SK-N-SH (cell line): ENCODE results near the gene ASPSCR1. TPM values are rescaled to one million over a fixed set of nuclear protein-coding genes. Genes with fewer than 3 reads are reported as not detected.

Experiments
- CTCF ChIA-PET: fragments of 300-600, 350-600 bp; formaldehyde crosslinking; extraction: SDS; loops from one replicate; lab custom pipeline; 2021; lab: Yijun Ruan, JAX
- POLR2A ChIA-PET: fragments of 350-600 bp; sonication (Branson Sonifier 250); formaldehyde crosslinking; extraction: SDS; loops from one replicate; lab custom pipeline; 2020; ENCODE audit warnings: antibody characterized with exemption, inconsistent platforms; lab: Yijun Ruan, JAX
- DNase-seq: peaks from one replicate; pipeline ENCODE4 v3.0.0; 2012
- H2AFZ ChIP-seq: fragments of 200-600 bp; sonication (generic); 2 replicates; pipeline ENCODE4 v1.8.1; 2016; ENCODE audit warnings: antibody characterized with exemption, mild to moderate bottlenecking, low read depth
- H3F3A ChIP-seq: fragments of 200-600 bp; sonication (generic); replicated peaks from 2 replicates; pipeline ENCODE3; 2016; ENCODE audit warnings: antibody characterized with exemption, mild to moderate bottlenecking; ENCODE audit not compliant: insufficient read depth
- H3K27ac ChIP-seq, 2 experiments: fragments of 200-500 bp in 1 of 2; fragments of 200-600 bp in 1 of 2; sonication (Bioruptor generic) in 1 of 2; sonication (generic), shearing (Covaris generic) in 1 of 2; 2 replicates each; pipeline versions ENCODE4 v1.5.1 to v1.6.1; 2014 to 2016; ENCODE audit warnings: low read depth in 2 of 2, inconsistent platforms in 1 of 2, low read length in 1 of 2, mild to moderate bottlenecking in 1 of 2, mixed read lengths in 1 of 2
- H3K27me3 ChIP-seq: fragments of 200-600 bp; sonication (generic), shearing (Covaris generic); 2 replicates; pipeline ENCODE4 v1.6.1; 2016; ENCODE audit warnings: mixed run types; ENCODE audit not compliant: insufficient read depth
- H3K36me3 ChIP-seq, 2 experiments: fragments of 200-500 bp in 1 of 2; fragments of 200-600 bp in 1 of 2; sonication (Bioruptor generic) in 1 of 2; sonication (generic) in 1 of 2; replicated peaks in 1 of 2; 2 replicates each; pipeline versions ENCODE3 to v1.5.1; 2014 to 2016; ENCODE audit warnings: low read length in 1 of 2, mild to moderate bottlenecking in 1 of 2; ENCODE audit not compliant: insufficient read depth in 2 of 2, control insufficient read depth in 1 of 2
- H3K4me1 ChIP-seq, 2 experiments: fragments of 200-500 bp in 1 of 2; fragments of 200-600 bp in 1 of 2; sonication (Bioruptor generic) in 1 of 2; sonication (generic), shearing (Covaris generic) in 1 of 2; 2 replicates each; pipeline versions ENCODE4 v1.5.1 to v1.6.1; 2014 to 2016; ENCODE audit warnings: low read depth in 1 of 2, low read length in 1 of 2, mixed run types in 1 of 2; ENCODE audit not compliant: insufficient read depth in 2 of 2, control insufficient read depth in 1 of 2
- H3K4me2 ChIP-seq: fragments of 200-600 bp; sonication (generic), shearing (Covaris generic); 2 replicates; pipeline ENCODE4 v1.6.1; 2017; ENCODE audit warnings: mixed run types
- H3K4me3 ChIP-seq, 2 experiments: fragments of 200-500 bp in 1 of 2; fragments of 200-600 bp in 1 of 2; sonication (Bioruptor generic) in 1 of 2; sonication (generic), shearing (Covaris generic) in 1 of 2; 2 replicates each; pipeline versions ENCODE4 v1.5.1 to v1.8.1; 2014 to 2016; ENCODE audit warnings: low read depth in 2 of 2, inconsistent platforms in 1 of 2, low read length in 1 of 2, mild to moderate bottlenecking in 1 of 2, mixed read lengths in 1 of 2, moderate library complexity in 1 of 2
- H3K79me2 ChIP-seq: fragments of 200-600 bp; sonication (generic); 2 replicates; pipeline ENCODE4 v1.8.1; 2017; ENCODE audit warnings: mild to moderate bottlenecking; ENCODE audit not compliant: insufficient read depth
- H3K9ac ChIP-seq: fragments of 200-600 bp; sonication (generic); 2 replicates; pipeline ENCODE4 v1.6.1; 2017; ENCODE audit warnings: mixed run types
- H3K9me2 ChIP-seq: fragments of 200-600 bp; sonication (generic); 2 replicates; pipeline ENCODE4 v1.6.1; 2017; ENCODE audit warnings: mixed run types
- H3K9me3 ChIP-seq: fragments of 200-600 bp; sonication (generic); 2 replicates; pipeline ENCODE4 v1.6.1; 2017; ENCODE audit warnings: mixed run types, mild to moderate bottlenecking, moderate library complexity
- H4K20me1 ChIP-seq: fragments of 200-600 bp; sonication (generic); 2 replicates; pipeline ENCODE4 v1.6.1; 2017; ENCODE audit warnings: mild to moderate bottlenecking, mixed run types; ENCODE audit not compliant: insufficient read depth
- CHD2 ChIP-seq: fragments of 150-350 bp; IDR thresholded peaks from 2 replicates; pipeline ENCODE4 v1.6.1; 2018; ENCODE audit warnings: low read length; ENCODE audit not compliant: partially characterized antibody
- EP300 ChIP-seq, 2 experiments: IDR thresholded peaks; 2 replicates each; pipeline versions ENCODE4 v1.4.0 to v1.6.1; 2012; ENCODE audit warnings: borderline replicate concordance in 1 of 2, low read depth in 1 of 2, low read length in 1 of 2
- EZH2phosphoT487 ChIP-seq: fragments of 200-600 bp; sonication (generic); IDR thresholded peaks from 2 replicates; pipeline ENCODE4 v1.6.1; 2017; ENCODE audit warnings: low read depth, mixed run types, mild to moderate bottlenecking, antibody characterized with exemption, moderate library complexity, borderline replicate concordance
- FOSL2 ChIP-seq: IDR thresholded peaks from 2 replicates; pipeline ENCODE4 v1.4.0; 2012; ENCODE audit warnings: low read depth, mild to moderate bottlenecking, moderate library complexity, borderline replicate concordance
- GATA2 ChIP-seq: sonication (generic); formaldehyde crosslinking; IDR thresholded peaks from 2 replicates; pipeline ENCODE4 v1.5.0; 2020; ENCODE audit warnings: mild to moderate bottlenecking, missing genetic modification reagents
- MXI1 ChIP-seq: IDR thresholded peaks from 2 replicates; pipeline ENCODE4 v1.6.1; 2012; ENCODE audit warnings: mild to moderate bottlenecking, low read depth, low read length, improper control_type of control experiment
- POLR2AphosphoS5 ChIP-seq: IDR thresholded peaks from 2 replicates; pipeline ENCODE4 v1.6.1; 2012; ENCODE audit warnings: low read depth, low read length
- RAD21 ChIP-seq: IDR thresholded peaks from 2 replicates; pipeline ENCODE4 v1.6.1; 2012; ENCODE audit warnings: mild to moderate bottlenecking, low read length
- SIN3A ChIP-seq: IDR thresholded peaks from 2 replicates; pipeline ENCODE4 v1.6.1; 2012; ENCODE audit warnings: low read depth, mild to moderate bottlenecking, low read length, moderate library complexity, borderline replicate concordance
- WGBS: methylation state at CpG from one replicate; pipeline ENCODE4 v1.1.6; 2017; ENCODE audit warnings: low lambda C conversion rate; 5-methylcytosine and 5-hydroxymethylcytosine counted together
- polyA plus RNA-seq, 3 experiments: library from polyadenylated mRNA; depleted of rRNA; stranded (reverse); fragments of >200 nt; gene quantifications; 2 replicates each; pipeline ENCODE4 v1.2.3, GENCODE V29; 2012
- TF ChIP-seq, protein P1 (sequence below): IDR thresholded peaks from 2 replicates; pipeline ENCODE4 v1.4.0; 2012; ENCODE audit warnings: low read depth
- TF ChIP-seq, protein P2 (sequence below): fragments of 150-350 bp; IDR thresholded peaks from 2 replicates; pipeline ENCODE4 v1.6.1; 2016; ENCODE audit warnings: mild to moderate bottlenecking, low read depth, low read length

Gene ASPSCR1
- polyA plus RNA-seq, 1 of the 3 experiments (the other 2 are of a cell fraction) = 36.2 TPM

DNA sequence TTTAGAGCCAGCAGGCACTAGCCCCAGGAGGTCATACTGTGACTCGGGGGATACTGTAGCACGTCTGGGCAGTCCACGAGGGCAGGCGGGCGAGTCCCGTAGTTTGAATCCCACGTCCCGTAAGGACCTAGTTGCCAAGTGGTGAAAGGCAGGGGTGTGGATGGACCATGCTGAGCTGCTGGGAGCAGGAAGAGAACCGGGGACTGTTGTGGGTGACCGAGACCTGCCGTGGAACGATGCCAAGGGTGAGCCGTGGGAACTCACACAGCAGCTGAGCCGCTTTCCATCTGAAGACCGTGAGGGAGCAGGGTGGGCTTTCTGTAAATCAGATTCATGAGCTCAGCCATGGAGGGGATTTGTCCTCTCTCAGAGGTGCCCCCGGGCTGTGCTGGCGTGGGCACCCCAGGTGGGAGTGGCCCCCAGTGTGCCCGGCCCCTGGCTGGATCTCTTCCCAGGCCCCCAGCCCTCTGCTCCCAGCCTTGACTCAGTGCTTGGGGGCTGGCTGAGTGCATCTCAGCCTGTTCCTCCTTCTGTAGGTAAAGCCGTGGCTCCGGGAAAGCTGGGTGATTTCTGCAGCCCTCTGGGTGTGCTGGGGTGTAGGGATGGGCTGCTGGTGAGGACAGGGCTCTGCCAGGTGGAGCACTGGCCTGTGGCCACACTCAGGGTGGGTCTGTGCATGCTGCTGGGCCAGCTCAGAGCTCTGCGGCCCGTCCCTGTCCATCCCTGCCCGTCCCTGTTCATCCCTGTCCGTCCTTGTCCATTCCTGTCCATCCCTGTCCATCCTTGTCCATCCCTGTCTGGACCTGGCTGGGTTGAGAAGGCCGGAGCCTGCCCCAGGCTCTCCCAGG lies 13.6 kb downstream of the ASPSCR1 start:
- Histone ChIP-seq H3K9me3 (no peaks in the 10 kb centered on the region), H3K4me1 (peaks cover 0 to 25% of the 10 kb centered on the region in 2 experiments; a peak in 1 of 4 replicates), H3K9ac (no peak overlapping the region), H3K79me2 (peaks cover 20% of the 10 kb centered on the region; the same call in 1 of the 2 replicates), H3K27ac (peak overlapping the region in 1 of 2 experiments; percentile 91; a peak in 2 of 4 replicates), H3K36me3 (peaks cover 1 to 19% of the 10 kb centered on the region in 2 experiments)
- POLR2A ChIA-PET = interaction anchor here (0.5 to 1.0 kb wide), 3 partner anchors 7 to 108 kb away, joined by 3 to 6 read pairs (median 4); no protein-coding TSS in a partner anchor
- TF ChIP-seq POLR2AphosphoS5 = no peak
- TF ChIP-seq EP300 (IDR thresholded peaks at IDR 0.05; ENCODE audit: borderline replicate concordance in 1 of 2, low read depth in 1 of 2, low read length in 1 of 2) = 0 out of 4 replicates have a peak, but pooled peaks of 1 of the 2 experiments have one; percentile 5
- TF ChIP-seq, all 33 proteins: peak for 1
- no peaks in the 10 kb centered on the region; the same call in 1 of the 2 replicates for H4K20me1 ChIP-seq
- H3K4me3 ChIP-seq = no peak overlapping the region
- no peak overlapping the region for H3K4me2 ChIP-seq
- no peaks in the 10 kb centered on the region for H3F3A ChIP-seq
- no peaks in the 10 kb centered on the region for H3K9me2 ChIP-seq
- H3K27me3 ChIP-seq = no peaks in the 10 kb centered on the region
- H2AFZ ChIP-seq = no peak overlapping the region
- DNase-seq = no peak
- WGBS = 94% methylated on average over 25 of the region's 25 CpGs
- CTCF ChIA-PET = interaction anchor here (0.6 to 6.1 kb wide), 12 partner anchors 9 to 63 kb away, joined by 3 to 64 read pairs (median 6); partner anchors contain the start of genes MAFG and NOTUM

DNA sequence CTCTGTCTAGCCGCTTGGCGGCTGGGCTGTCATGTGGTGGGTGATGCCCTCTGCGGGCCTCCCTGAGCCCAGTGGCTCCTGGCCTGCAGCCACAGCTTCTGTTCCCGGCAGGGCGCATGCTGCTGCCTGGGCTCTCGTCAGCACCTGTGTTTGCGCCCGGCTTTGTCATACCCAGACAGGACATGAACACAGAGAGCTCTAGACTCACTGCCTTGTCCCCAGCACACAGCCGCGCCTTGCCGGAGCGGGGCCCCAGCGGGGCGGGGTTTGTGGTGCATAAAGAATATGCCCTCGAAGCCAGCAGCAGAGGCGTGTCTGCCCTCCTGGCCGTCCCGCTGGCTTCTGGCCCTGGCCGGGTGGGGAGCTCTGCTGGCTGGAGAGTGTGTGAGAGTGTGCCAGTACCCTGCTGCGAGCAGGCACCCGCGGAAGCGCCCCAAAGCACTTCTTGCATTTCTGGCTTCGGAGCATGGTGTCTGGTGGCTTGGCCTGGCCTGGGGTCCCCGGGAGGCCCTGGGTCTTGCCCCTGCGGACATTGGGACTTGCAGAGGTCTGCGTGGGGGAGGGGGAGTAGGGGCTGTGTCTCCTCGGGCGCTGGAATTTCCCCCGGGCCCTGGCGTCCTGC lies 14.4 kb downstream of the ASPSCR1 start:
- Histone ChIP-seq H3K9me3 (no peaks in the 10 kb centered on the region), H3K79me2 (peaks cover 20% of the 10 kb centered on the region; the same call in 1 of the 2 replicates), H4K20me1 (no peaks in the 10 kb centered on the region; the same call in 1 of the 2 replicates), H2AFZ (no peak overlapping the region)
- ChIA-PET CTCF (interaction anchor here (0.6 to 6.1 kb wide), 13 partner anchors 10 to 64 kb away, joined by 3 to 64 read pairs (median 6); partner anchors contain the start of genes MAFG and NOTUM), POLR2A (interaction anchor here (0.5 to 1.1 kb wide), 4 partner anchors 8 to 109 kb away, joined by 3 to 6 read pairs (median 4); no protein-coding TSS in a partner anchor)
- WGBS = 75% methylated on average over 18 of the region's 31 CpGs
- peak; percentile 81 for DNase-seq
- TF ChIP-seq GATA2 (no peak), POLR2AphosphoS5 (no peak), SIN3A (no peak), EZH2phosphoT487 (no peak), FOSL2 (no peak), CHD2 (no peak), RAD21 (peak; percentile 27; the same call in 1 of the 2 replicates), MXI1 (peak; percentile 74)
- TF ChIP-seq, protein P1, sequence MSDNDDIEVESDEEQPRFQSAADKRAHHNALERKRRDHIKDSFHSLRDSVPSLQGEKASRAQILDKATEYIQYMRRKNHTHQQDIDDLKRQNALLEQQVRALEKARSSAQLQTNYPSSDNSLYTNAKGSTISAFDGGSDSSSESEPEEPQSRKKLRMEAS = no peak
- TF ChIP-seq, protein P2, sequence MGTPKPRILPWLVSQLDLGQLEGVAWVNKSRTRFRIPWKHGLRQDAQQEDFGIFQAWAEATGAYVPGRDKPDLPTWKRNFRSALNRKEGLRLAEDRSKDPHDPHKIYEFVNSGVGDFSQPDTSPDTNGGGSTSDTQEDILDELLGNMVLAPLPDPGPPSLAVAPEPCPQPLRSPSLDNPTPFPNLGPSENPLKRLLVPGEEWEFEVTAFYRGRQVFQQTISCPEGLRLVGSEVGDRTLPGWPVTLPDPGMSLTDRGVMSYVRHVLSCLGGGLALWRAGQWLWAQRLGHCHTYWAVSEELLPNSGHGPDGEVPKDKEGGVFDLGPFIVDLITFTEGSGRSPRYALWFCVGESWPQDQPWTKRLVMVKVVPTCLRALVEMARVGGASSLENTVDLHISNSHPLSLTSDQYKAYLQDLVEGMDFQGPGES = no peak
- TF ChIP-seq, all 33 proteins: peak for 2
- H3K4me2 ChIP-seq = no peak overlapping the region
- H3K27me3 ChIP-seq = no peaks in the 10 kb centered on the region
- H3F3A ChIP-seq = no peaks in the 10 kb centered on the region
- H3K9me2 ChIP-seq = no peaks in the 10 kb centered on the region
- peaks cover 0 to 25% of the 10 kb centered on the region in 2 experiments; a peak in 1 of 4 replicates for H3K4me1 ChIP-seq
- H3K9ac ChIP-seq = no peak overlapping the region
- H3K36me3 ChIP-seq = peaks cover 0 to 14% of the 10 kb centered on the region in 2 experiments
- H3K27ac ChIP-seq = peak overlapping the region in 1 of 2 experiments; percentile 91; a peak in 2 of 4 replicates
- no peak overlapping the region for H3K4me3 ChIP-seq
